GM21825 (cell line): ENCODE data around the gene CYFIP2.
A peak's percentile ranks its signal among the peaks of the same experiment; 100 is the strongest.
"Not testable (repeated sequence)": the region's sequence is repeated elsewhere in the genome, so short reads cannot be mapped to it uniquely, and the experiment has no call there.

ENCODE experiments used
- ATAC-seq: cut with Tn5 transposase; IDR thresholded peaks from one replicate; pipeline ENCODE4 v1.9.1; 2021; ENCODE audit warnings: mild to moderate bottlenecking, moderate library complexity; ENCODE audit not compliant: unreplicated experiment

Gene CYFIP2

GRCh38 chr5:157384971-157385709, 119.2 kb downstream of the CYFIP2 start:
- ATAC-seq, result no peak

DNA sequence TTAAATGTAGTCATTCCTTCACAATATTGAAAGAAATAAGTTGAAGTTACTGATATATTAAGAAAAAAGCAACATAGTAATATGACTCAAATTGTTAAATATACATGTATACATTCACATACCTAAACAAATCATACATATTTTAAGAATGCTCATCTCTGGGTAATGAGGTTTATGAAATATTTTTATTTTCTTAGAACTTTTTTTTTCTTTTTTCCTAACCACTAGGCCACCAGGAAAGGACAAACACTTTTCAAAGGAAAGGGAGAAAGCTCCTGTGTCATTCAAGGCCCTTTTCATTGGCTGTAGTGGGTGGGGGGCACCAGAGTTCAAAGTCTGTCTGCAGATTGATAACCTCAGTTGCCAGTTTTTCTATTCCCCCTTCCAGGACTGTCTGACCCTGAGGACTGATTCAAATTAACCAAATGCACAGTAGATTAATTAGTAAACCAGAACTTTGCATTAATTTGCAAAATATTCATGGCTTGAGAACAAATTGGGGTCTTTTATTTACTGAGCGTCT, 121.2 kb downstream of the CYFIP2 start:
- ATAC-seq, result no peak

DNA sequence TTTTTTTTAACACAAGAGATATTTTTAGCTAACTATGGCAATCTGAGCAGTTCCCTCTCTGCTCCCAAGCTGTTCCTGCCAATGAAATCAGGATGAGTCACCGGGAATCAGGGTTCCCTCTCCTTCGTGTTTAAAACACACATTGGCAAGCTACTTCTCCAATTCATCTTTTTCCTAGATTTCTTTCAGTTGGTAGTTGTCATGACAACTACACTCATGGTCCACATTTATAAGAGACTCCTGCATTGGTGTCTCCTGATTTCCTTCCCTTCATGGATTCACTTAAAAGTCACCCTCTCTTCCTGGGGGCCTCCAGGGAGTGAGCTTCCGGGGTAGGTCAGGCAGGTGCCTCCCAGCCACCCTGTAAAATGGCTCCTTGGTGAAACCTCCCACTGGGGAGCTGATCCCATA, 121.8 kb downstream of the CYFIP2 start:
- no peak for ATAC-seq

DNA sequence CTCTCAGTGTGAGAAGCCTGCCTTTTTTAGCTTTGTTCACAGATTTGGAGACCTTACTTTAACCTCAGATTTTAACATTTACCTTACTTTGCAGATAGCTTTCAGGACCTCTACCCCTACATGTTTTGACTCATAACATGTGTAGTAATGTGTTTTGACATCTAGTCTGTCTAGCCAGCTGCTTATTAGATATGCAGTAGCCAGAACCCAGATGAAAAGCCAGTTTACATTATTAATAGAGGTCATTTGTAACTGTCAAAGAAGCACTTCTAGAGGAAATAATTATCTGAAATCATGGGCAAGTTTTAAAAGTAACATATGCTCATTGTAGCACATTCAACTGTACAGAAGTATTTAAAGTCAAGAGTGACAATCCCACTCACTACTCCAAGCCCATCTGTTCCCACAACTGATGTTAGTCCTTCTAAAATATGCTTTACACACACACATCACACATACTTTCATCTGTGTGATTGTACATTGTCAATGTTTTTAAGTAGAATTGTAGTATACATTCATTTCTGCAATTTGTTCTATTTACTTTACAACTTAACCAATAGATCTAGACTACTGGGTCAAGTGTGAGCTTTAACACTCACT, 122.3 kb downstream of the CYFIP2 start:
- no peak for ATAC-seq

- no peak for ATAC-seq
Observed at GRCh38 chr5:157389103-157389502, 123.2 kb downstream of the CYFIP2 start.

DNA sequence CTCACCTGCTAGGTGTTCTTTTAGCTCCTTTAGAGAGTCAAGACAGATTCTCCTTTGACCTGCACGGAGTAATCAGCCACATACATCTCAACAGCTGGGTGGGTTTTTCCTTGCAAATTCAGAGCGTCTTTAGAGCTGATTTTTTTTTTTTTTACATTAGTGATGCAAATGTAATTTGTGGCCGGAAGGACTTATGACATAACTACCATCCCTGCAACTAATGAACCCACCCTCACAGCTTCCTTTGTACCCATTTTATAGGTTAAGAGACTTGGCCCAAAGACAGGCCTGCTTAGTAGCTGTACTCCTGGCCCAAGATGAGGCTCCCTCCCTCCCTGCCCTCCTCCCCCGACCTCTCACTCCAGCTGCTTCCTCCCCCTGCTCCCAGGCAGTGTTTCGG, 124.2 kb downstream of the CYFIP2 start:
- ATAC-seq, result no peak

- ATAC-seq, result no peak
Observed at GRCh38 chr5:157390551-157391297, 124.8 kb downstream of the CYFIP2 start.

DNA sequence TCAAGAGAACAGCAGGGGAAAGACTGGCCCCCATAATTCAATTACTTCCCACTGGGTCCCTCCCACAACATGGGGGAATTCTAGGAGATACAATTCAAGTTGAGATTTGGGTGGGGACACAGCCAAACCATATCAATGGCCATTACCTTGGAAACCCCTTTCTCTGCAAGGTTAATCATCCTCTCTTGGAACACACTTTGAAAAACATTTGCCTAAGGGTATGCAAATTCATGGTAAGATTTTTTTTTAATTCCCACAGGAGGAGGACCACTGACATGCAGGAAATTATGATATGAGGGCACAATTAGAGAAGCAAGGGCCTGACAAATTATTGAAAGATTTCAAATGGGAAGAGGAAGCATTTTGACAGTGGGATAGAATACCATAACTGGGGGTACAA, 132.4 kb downstream of the CYFIP2 start:
- ATAC-seq, result no peak

GRCh38 chr5:157400741-157401495, 135.0 kb downstream of the CYFIP2 start:
- no peak for ATAC-seq

DNA sequence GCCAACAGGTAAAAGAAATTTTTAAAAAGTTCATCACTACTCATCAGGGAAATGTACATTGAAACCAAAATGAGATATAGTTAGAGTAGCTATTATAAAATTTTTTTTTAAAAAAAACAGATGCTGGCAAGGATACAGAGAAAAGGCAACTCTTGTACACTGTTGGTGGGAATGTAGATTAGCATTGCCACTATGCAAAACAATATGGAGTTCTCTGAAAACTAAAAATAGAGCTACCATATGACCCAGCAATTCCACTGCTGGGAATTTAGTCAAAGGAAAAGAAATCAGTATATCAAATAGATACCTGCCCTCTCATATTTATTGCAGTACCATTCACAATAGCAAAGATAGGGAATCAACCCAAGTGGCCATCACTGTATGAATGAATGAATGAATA, 149.9 kb downstream of the CYFIP2 start:
- no peak for ATAC-seq

DNA sequence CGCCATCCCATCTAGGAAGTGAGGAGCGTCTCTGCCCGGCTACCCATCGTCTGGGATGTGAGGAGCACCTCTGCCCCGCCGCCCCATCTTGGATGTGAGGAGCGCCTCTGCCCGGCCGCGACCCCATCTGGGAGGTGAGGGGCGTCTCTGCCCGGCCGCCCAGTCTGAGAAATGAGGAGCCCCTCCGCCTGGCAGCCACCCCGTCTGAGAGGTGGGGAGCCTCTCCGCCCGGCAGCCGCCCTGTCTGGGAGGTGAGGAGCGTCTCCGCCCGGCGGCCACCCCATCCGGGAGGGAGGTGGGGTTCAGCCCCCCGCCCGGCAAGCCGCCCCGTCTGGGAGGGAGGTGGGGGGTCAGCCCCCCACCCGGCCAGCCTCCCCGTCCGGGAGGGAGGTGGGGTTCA, 153.6 kb downstream of the CYFIP2 start:
- ATAC-seq, result not testable (repeated sequence)

GRCh38 chr5:157429920-157430319, 164.0 kb downstream of the CYFIP2 start:
- ATAC-seq, result not testable (repeated sequence)

DNA sequence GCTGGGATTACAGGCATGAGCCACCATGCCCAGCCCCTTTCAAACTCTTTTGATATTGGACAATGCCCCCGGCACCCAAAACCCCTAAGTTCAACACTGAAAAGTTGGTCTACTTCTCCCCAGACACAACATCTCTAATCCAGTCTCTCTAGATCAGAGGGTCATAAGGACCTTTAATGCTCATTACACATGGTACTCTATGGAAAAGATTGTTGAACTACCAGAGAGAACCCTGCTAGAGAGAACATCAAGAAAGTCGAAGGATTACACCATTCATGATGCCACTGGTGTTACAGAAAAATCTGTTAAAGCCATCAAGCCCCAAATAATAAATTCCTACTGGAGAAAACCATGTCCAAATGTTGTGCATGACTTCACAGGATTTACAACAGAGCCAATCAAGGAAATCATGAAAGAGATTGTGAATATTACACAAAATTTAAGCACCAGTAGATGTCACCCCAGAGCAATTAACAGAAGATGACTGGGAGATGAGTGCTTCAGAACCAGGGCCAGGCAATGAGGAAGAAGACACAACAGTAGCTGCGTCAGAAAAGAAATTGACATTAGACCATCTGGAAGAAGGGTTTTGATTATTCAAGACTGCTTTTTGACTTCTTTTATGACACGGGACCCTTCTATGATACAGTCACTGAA, 165.7 kb downstream of the CYFIP2 start:
- ATAC-seq, result peak; percentile 75

GRCh38 chr5:157434096-157434495, 168.2 kb downstream of the CYFIP2 start:
- ATAC-seq, result no peak

DNA sequence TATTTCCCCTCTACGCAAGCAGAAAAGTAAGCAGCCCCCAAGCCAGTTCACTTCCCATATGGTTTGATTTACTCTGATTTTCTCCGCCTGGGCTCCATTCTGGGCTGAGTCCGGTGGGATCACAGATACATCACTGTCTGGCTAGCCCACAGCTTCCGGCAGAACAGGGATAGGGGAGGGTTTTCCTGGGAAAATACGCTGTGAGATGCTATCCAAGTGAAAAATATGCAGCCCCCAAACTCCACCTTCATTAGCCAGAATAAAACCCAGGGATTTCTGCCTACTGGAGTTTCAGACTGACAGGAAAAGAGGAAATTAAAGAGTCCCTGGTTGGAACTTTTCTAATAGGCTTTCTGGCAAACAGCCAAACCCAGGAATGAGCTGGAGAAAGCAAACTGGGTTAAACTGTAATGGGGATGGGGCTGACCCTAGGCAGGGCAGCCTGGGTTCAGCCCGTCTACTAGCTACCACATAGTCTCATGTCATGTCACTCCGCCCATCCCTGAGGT, 177.2 kb downstream of the CYFIP2 start:
- ATAC-seq, result no peak

DNA sequence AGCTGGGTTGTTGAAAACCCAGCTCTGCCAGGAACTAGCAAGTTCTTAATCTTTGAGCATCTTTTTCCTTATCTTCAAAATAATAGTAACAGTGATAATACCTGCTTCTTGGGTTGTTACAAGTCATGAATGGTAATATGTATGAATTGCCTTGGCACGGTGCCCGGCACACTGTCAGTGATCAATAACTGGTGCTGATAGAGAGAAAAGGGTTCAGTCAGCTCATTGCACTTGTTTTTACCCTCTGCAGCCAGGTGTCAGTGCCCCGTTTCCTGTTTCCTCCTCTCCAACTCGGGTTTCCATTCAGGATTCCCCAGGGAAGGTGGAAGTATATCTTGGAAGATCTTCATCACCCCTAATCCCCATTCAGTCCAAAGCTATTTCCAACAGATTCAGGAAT, 178.3 kb downstream of the CYFIP2 start:
- no peak for ATAC-seq
